Activated CD4-positive, alpha-beta T cell treated with anti-CD3 and anti-CD28 coated beads for 24 hours (primary cell): ENCODE measurements around the gene ATP6V1D.
"Not testable (repeated sequence)": the region's sequence is repeated elsewhere in the genome, so short reads cannot be mapped to it uniquely, and the experiment has no call there.

Experiments
- DNase-seq, 2 donors: peaks; one replicate each; pipeline ENCODE4 v3.0.0-alpha.2; 2020; ENCODE audit warnings: low read depth in 2 of 2

The ATP6V1D gene

DNA sequence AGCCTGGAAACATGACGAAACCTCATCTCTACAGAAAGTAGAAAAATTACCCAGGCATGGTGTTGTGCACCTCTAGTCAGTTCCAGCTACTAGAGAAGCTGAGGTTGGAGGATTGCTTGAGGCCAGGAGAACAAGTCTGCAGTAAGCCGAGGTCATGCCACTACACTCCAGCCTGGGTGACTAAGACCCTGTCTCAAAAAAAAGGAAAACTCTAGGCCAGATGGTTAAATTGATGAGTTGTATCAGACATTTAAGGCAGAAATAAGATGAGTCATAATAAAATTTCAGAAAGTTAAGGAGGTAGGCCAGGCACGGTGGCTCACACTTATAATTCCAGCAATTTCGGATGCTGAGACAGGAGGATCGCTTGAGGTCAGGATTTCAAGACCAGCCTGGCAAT is 11.2 kb upstream of the ATP6V1D start:
- no peak for DNase-seq

DNA sequence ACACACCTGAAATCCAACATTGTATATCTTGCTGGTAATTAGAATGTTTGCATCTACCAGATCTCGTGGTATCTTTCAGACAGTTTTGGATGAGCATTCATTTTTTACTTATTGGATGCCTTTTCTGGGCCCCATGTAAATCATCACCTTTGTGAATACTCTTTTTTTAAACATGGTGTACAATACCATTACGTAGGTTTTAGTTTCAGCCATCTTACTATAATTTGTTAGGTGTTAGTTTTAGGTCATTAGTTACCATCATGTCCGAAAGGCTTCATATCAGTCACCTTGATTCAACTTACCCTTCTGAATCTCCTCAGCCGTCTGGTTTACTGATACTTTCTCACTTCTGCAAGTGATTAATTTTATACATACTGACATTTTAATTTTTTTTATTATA is 5.9 kb upstream of the ATP6V1D start:
- no peak for DNase-seq

DNA sequence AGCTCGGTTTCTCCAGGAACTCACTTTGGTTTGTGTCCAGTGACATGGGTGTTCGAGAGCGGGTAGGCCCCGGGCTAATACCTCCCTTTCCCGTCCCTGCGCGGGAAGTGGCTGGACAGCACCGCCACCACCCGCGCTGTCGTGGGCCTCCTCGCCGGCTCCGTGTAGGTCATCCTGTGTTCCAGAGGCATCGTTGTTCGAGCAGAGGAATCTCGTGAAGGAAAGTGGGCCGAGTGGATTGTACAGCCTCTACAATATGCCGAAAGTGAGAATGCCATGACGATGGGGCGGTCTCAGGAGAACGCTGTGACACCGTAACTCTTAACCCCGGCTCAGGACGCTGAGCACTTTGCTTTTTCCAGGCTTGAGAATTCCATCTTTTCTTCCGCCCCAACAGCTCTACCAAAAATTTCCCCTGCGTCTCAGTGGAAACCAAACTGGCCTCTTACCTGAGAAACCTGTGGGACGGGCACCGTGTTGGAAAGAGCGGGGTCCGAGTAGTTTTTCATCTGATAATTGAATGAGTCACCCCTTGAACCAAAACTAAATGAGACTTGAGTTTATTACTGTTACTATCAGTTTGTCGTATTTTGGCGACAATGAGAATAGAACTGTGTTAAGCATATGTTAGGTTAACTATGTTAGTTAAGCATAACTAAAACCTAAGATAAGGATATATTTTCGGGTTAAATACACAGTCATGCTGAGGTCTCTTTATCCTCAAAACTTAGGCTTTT is 1.0 kb upstream of the ATP6V1D start:
- DNase-seq = no peak

DNA sequence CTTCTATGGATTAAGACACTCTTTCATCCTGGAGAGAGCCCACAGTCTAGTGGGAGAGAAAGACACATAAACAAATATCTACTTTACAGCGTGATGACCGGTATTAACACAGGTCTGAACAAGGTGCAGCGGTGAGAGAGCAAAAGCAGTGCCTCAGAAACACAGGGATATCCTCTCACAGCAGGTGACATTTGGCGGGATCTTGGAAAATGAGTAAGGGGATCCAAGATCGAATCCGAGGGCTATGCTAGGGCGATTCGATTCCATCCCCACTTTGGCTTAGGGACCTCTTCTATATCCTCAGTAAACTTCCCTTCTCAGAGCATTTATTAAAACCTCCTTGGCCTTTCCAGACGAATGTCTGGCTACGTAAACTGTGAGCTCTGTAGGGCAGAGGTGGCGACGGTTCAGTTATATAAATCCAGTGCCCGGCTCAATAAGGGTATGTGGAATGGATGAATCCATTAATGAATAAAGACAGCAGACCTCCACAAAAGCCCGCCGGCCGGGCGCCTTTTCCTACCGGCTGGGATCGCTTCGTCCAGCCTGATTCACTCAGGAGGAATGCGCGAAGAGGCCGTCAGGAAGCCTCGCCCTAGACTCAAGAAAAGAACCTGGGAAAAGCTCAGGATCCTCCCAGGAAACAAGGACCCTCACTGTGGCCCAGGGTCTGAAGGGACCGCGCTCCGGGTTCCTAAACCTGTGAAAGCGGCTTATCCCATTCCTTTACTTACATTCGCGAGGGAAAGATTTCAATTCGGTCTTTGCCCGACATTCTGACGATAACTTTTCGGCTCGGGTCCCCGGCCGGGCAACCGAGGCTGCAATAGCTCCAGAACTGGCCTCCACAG is 455 bp downstream of the ATP6V1D start:
- no peak for DNase-seq

DNA sequence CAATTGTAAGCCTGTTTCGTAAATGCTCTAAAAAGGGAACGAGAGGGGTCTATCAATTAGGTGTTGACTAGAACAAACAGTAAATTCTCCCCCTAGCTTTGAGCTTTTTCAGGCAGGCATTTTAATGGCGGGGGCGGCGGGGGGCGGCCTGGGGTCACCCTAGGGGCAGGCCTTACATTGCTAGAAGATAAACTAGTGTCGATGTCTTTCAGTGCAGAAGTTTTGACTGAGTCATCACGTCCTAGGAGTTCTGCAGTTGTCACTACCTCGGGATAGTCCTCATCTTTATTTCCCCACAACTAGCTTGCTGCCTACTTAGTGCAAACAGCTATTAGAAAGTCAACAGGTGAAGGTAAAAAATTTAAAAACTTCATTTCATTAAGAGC is 1.6 kb downstream of the ATP6V1D start:
- no peak for DNase-seq

DNA sequence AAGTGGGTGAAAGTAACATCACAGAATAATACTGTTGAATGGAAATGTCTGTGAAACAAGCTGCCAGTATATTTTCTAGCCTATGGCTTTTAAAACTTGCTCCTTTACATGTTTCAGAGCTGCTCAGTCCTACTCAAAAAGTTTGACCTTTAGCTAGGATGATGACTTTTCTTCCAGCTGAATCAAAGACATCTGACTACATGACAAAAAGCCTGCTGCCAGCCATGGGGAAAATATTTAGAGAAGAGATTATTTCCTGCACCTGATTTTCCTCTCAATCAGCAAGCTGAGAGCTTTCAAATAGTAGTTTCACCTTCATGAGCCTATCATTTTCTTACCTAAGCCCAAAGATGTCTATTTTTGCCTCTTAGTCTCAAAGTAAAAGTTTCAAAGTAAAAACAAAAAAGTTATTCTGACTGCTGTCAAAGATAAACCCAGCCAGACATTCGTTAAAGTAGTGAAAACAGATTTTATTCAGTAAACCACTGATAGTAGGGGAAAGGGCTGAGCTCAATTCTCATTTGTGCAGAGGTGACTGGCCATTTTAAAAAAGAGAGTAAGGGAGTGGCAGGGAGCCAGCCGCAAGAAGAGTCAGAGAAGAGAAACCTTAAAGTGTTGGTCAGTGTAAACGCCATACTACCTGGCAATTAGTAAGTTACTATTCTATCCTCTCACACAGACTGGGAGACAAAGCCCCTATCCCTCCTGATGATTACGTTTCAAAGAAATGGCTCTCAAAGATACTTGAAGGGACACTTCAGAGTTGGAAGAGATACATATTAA is 2.2 kb downstream of the ATP6V1D start:
- no peak for DNase-seq

DNA sequence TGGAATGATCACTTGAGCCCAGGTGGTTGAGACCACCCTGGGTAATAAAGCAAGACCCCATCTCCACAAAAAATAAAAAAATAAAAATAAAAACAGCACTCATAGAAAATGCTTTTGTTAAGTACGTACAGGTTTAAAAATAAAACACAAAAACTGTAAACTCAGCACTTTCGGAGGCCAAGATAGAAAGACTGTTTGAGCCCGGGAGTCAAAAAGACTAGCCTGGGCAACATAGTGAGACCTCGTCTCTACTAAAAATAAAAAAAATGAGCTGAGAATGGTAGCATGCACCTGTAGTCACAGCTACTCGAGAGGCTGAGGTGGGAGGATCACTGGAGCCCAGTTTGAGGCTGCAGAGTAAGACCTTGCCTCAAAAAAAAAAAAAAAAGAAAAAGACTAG is 7.5 kb downstream of the ATP6V1D start:
- no peak for DNase-seq

DNA sequence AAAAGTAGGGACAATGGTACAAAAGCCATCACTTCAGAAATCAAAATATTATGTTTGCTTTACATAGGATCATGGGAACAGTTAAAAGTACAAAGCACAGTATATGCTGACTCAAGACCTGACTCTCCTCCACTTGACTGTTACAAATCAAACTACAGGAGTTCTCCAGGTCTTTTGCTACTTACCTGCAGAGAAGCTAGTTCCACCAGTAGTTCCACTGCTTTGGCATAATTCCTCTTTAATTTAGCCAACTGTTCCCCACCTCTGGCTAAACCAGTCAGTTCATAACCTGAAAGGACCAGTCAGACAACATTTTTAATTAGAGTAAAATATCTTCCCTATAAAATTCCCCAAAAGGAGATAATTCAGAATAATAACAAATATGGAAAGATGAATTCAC is 14.0 kb downstream of the ATP6V1D start:
- DNase-seq = no peak

DNA sequence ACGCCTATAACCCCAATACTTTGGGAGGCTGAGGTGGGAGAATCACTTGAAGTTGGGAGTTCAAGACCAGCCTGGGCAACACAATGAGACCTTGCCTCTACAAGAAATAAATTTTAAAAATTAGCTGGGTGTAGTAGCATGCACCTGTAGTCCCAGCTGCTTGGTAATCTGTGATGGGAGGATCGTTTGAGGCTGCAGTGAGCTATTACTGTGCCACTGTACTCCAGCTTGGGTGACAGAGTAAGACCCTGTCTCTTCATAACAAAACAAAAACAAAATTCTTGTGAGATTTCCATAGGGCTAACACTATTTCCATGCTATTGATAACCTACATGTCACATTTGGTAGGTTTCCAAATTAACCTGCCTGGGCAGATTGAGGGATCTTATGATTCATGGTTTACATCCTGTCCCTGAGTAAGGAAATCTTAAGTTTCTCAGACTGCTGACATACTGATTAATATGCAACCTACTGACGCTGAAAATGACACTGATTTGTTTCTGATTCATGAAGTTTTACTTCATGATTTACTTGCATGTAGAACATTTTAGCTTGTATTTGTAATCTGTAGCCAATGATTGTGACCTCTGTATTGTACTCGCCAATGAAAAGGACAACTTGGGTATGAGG is 15.9 kb downstream of the ATP6V1D start:
- DNase-seq = no peak

DNA sequence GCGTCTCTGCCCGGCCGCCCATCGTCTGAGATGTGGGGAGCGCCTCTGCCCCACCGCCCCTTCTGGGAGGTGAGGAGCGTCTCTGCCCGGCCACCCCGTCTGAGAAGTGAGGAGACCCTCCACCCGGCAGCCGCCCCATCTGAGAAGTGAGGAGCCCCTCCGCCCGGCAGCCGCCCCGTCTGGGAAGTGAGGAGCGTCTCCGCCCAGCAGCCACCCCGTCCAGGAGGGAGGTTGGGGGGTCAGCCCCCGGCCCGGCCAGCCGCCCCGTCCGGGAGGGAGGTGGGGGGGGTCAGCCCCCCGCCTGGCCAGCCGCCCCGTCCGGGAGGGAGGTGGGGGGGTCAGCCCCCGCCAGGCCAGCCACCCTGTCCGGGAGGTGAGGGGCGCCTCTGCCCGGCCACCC is 18.4 kb downstream of the ATP6V1D start:
- DNase-seq = not testable (repeated sequence)

DNA sequence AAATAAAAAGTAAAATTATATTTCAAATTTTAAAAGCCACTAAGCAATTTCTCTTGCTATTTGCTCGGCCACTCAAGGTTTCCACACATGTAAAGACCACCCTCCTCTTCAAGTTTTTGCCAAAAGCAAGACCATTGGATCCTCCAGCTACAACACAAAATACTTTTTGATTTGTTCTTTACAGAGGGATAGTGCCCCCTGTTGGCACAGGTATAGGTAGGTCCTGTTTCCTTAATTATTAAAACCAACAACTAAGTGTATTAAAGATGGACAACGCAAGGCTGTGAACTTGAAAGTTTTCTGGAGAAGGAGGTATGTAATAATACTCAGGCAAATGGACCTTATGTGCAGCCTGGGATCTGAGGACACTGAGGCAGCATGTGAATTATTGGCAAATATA is 23.8 kb downstream of the ATP6V1D start:
- DNase-seq = no peak

DNA sequence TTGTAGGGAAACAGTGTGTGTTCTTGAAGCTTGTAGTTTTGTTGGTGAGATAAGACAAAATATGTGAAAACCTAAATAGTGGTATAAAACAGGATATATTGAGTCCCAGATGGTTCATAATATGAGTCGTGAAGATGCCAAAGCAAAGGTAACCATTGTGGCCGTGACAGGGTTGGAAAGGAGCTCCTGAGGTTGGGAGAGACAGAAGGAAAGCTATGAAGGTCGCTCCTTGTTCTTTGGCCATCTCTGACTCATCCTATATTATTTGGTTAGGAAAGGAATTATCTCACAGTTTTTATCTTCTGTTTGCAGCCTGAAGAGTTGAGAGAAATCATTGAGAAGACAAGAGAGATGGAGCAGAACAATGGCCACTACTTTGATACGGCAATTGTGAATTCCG is 27.1 kb downstream of the ATP6V1D start:
- DNase-seq = no peak

DNA sequence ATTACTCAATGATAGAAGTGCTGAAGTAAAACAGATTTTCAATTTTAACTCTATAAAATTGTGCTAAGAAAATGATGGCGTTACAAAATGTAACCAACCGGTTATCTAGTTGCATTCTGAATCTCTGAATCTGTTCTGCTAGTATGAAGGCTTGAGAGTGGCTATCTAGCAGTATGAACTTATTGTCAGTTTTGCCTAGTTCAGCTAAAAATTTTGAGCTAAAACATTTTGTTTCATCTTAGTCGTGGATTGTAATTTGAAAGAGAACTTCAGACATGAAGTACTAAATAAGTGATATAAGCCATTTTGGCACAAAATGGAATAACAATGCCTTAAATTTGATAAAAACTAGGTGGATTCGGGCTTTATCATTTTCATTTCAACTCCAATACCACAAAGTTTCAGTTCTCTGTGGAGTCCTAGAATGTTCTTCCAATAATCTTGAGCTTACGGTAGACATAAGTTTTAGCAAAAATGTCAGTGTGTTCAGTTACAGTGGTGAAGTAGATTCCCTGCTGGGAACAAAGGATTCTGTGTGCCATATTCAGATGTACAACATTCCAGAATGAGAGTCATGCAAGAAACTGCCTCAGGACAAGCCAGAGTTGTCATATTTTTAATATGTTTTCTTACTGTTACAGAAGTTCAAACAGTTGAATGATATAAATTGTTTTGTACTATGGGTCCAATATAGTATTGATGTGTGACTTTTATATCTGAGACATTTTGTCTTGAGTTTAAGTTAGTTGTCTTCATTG is 28.1 kb downstream of the ATP6V1D start:
- no peak for DNase-seq

DNA sequence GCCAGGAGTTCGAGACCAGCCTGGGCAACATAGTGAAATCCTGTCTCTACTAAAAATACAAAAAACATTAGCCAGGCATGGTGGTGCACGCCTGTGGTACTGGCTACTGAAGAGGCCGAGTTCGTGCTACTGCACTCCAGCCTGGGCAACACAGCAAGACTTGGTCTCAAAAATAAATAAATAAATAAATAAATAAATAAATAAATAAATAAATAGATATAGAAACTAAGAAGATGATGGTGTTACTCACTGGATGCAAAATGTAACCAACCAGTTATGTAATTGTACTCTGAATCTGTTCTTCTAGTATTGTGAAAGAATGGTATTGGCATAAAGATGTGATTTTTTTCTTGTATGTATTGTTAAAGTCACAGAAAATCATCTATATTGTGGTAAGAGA is 29.9 kb downstream of the ATP6V1D start:
- DNase-seq = not testable (repeated sequence)

DNA sequence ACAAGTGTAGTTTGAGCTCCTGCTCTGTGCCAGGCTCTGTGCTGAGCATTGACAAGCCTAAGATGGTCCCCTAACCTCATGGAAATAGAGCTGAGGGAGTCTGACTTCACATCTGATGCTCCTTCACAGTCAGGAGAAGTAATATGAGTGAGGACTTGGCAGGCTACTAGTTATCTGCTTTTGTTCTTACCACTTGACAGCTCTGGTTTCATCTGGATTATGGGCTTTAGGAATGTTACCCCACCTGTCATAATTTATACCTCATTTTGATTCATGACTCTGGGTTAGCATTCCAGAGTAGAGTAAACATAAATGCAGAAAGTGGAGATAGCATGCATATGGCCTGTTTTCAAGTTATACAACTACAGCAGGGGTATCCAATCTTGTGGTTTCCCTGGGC is 40.5 kb downstream of the ATP6V1D start:
- no peak for DNase-seq

DNA sequence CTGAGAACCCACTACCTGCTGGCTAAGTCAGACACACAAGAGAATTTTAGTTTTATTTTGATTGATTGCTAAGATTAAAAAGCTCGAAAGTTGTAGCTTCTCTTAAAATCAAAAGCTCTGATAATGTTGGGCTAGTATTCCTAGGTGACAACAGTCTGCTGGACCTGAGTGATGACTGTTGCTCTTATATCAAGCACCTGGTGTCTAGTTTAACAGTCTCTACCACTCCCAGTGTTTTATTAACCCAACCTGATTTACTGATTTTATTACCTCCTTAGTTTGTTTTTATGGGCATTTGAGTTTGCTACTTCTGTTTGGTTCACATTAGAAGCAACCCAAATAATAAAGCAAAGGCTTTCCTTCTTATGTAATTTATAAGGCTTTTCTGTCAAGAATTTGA is 41.8 kb downstream of the ATP6V1D start:
- no peak for DNase-seq

DNA sequence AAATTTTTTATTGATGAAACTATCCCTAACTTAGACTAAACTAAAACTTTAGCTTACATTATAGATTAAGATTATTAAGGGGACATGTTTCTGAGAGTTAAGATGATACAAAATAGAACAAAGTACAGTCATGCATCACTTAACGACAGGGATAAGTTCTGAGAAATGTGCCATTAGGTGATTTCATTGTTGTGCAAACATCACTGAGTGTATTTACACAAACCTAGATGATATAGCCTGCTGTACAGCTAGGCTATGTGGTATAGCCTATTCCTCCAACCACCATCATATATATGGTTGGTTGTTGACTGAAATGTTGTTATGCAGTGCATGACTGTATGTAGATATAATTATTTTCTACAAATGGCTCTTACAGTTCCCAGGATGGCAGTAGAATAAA is 46.5 kb downstream of the ATP6V1D start:
- DNase-seq = no peak

DNA sequence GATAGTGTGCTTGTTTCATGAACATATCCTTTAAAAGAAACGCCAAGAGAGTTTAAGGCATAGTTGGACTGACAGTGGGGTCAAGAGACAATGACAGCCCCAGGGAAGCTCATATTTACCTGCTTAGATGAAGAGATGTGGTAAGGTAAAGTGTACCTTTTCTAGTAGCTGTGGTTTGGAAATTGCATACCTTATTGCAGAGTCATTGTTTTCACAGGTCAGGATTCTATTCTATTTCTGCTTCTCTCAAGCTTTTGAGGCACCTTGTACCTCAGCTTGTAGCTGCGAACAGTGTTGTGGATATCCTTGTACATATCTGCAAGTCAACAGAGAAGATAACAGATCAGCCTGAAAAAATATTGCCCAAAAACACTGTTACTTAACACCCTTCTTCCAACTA is 47.7 kb downstream of the ATP6V1D start:
- DNase-seq = no peak
